Body of pancreas (tissue), 4 donors: ENCODE measurements around the gene CHAC1.

ENCODE experiments used
- POLR2A ChIP-seq, 3 donors: fragments of 450-650 bp; IDR thresholded peaks; one replicate each; pipeline ENCODE4 v1.6.1; 2016; ENCODE audit warnings: antibody characterized with exemption in 3 of 3, mild to moderate bottlenecking in 2 of 3
- TF ChIP-seq, protein P1 (sequence below), 7 experiments: fragments of 450-650 bp in 4 of 7; fragments of 200-600 bp in 3 of 7; sonication (generic) in 3 of 7; IDR thresholded peaks; one replicate each; pipeline ENCODE4 v1.5.1; 2016 to 2019; ENCODE audit warnings: antibody characterized with exemption in 7 of 7

DNA sequence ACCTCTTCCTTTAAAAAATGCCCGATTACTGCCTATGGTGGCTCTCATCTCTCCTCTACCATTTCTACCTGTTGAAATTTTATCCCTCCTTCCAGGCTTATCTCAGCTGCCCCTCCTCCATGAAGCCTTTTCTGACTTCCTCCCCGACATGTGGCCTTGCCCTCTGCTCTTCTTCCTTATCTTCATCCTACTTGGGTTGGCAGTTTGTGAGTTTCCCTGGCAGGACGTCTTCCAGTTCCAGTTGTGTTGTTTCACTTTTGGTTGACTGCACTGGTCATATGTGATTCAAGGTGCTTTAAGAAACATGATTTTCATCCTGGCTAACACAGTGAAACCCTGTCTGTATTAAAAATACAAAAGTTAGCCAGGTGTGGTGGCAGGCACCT lies 19.8 kb upstream of the CHAC1 start:
- no peak for TF ChIP-seq POLR2A (IDR thresholded peaks at IDR 0.05)
- TF ChIP-seq, protein P1, sequence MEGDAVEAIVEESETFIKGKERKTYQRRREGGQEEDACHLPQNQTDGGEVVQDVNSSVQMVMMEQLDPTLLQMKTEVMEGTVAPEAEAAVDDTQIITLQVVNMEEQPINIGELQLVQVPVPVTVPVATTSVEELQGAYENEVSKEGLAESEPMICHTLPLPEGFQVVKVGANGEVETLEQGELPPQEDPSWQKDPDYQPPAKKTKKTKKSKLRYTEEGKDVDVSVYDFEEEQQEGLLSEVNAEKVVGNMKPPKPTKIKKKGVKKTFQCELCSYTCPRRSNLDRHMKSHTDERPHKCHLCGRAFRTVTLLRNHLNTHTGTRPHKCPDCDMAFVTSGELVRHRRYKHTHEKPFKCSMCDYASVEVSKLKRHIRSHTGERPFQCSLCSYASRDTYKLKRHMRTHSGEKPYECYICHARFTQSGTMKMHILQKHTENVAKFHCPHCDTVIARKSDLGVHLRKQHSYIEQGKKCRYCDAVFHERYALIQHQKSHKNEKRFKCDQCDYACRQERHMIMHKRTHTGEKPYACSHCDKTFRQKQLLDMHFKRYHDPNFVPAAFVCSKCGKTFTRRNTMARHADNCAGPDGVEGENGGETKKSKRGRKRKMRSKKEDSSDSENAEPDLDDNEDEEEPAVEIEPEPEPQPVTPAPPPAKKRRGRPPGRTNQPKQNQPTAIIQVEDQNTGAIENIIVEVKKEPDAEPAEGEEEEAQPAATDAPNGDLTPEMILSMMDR (IDR thresholded peaks at IDR 0.05): no peak
